ENCODE data around the gene EPHB2.

The EPHB2 gene

DNA sequence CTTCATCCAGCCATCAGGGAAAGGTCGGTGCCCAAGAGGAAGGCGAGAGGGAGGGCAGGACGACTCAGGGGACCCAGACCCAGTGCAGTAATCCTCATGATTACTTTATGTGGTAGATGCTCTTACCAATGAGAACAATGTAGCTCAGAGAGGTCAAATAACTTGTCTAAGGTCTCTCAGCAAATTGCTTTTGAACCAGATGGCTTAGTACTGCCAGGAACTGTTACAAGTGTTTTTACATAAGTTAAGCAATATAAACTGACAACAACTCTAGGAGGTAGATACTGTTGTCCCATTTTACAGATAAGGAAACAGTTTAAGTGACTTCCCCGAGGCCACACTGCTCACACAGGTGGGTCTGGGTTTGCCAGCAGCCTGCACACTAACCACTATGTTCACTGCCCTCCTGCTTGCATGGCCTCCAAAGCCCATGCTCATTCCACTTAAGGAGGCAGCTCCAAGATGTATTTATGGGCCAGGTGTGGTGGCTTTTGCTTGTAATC lies 150.3 kb downstream of the EPHB2 start:
- H3K36me3 ChIP-seq, result no peaks in the 10 kb centered on the region
- H3K27ac ChIP-seq, result no peak overlapping the region
- H3K27me3 ChIP-seq, result no peaks in the 10 kb centered on the region
- no peaks in the 10 kb centered on the region for H3K4me1 ChIP-seq (ENCODE audit: control insufficient read depth in 1 of 2, insufficient read depth in 1 of 2, low read depth in 1 of 2, low read length in 1 of 2)
- no peaks in the 10 kb centered on the region for H3K9me3 ChIP-seq
- no peak overlapping the region for H3K4me3 ChIP-seq (ENCODE audit: low read depth in 1 of 2, low read length in 1 of 2)
- TF ChIP-seq, protein P1, sequence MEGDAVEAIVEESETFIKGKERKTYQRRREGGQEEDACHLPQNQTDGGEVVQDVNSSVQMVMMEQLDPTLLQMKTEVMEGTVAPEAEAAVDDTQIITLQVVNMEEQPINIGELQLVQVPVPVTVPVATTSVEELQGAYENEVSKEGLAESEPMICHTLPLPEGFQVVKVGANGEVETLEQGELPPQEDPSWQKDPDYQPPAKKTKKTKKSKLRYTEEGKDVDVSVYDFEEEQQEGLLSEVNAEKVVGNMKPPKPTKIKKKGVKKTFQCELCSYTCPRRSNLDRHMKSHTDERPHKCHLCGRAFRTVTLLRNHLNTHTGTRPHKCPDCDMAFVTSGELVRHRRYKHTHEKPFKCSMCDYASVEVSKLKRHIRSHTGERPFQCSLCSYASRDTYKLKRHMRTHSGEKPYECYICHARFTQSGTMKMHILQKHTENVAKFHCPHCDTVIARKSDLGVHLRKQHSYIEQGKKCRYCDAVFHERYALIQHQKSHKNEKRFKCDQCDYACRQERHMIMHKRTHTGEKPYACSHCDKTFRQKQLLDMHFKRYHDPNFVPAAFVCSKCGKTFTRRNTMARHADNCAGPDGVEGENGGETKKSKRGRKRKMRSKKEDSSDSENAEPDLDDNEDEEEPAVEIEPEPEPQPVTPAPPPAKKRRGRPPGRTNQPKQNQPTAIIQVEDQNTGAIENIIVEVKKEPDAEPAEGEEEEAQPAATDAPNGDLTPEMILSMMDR (IDR thresholded peaks at IDR 0.05), result no peak

DNA sequence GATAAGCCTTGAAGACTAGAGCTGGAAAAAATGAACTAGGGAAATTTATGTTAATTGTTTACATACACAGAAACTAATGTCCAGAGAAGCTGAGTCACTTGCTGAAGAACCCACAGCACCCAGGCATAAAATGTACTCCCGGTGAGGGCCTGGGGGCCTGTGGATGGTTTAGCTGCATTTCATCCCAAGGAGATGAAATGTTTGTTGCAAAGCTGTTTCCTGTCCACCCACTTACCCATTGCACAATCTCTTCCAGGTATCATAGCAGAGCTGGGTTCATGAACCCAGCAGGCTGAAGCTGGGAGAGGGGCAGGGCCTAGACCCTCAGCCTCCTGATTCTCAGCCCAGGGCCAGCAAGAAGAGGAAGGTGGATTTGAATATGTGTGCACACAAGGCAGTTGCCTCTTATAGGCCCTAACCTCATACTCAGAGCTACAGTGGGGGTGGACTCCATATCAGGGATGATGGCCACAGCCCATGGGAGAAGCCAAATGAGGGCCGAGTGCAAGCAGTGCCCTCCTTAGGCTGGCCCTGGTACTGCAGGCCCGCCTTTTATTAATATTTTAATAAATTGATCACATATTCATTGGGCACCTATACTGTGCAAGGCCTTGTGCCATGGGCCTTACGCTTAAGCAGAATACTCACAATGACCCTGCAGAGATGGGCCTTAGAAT lies 151.3 kb downstream of the EPHB2 start:
- no peaks in the 10 kb centered on the region for H3K9me3 ChIP-seq
- H3K27me3 ChIP-seq, result no peaks in the 10 kb centered on the region
- H3K27ac ChIP-seq, result no peak overlapping the region
- TF ChIP-seq, protein P1 (IDR thresholded peaks at IDR 0.05), result no peak
- H3K4me3 ChIP-seq (ENCODE audit: low read depth in 1 of 2, low read length in 1 of 2), result no peak overlapping the region
- H3K4me1 ChIP-seq (ENCODE audit: control insufficient read depth in 1 of 2, insufficient read depth in 1 of 2, low read depth in 1 of 2, low read length in 1 of 2), result no peaks in the 10 kb centered on the region
- H3K36me3 ChIP-seq, result no peaks in the 10 kb centered on the region

DNA sequence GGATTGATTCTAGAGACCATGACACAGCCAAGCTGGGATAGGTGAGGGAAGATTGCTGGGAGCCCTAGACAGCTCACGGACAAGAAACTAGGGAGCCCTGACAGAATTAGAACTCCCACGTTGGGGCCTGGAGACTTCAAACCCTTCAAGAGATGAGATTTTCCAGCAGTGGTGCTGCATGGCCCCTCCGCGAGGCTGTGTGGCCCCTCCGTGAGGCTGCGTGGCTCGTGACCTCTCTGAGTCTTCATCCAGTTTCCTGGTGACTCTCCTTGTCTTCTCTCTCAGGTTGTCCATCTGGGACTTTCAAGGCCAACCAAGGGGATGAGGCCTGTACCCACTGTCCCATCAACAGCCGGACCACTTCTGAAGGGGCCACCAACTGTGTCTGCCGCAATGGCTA lies 152.1 kb downstream of the EPHB2 start:
- TF ChIP-seq, protein P1 (IDR thresholded peaks at IDR 0.05), result no peak
- no peaks in the 10 kb centered on the region for H3K4me1 ChIP-seq (ENCODE audit: control insufficient read depth in 1 of 2, insufficient read depth in 1 of 2, low read depth in 1 of 2, low read length in 1 of 2)
- H3K36me3 ChIP-seq, result no peaks in the 10 kb centered on the region
- no peaks in the 10 kb centered on the region for H3K9me3 ChIP-seq
- H3K4me3 ChIP-seq (ENCODE audit: low read depth in 1 of 2, low read length in 1 of 2), result no peak overlapping the region
- H3K27me3 ChIP-seq, result no peaks in the 10 kb centered on the region
- no peak overlapping the region for H3K27ac ChIP-seq

DNA sequence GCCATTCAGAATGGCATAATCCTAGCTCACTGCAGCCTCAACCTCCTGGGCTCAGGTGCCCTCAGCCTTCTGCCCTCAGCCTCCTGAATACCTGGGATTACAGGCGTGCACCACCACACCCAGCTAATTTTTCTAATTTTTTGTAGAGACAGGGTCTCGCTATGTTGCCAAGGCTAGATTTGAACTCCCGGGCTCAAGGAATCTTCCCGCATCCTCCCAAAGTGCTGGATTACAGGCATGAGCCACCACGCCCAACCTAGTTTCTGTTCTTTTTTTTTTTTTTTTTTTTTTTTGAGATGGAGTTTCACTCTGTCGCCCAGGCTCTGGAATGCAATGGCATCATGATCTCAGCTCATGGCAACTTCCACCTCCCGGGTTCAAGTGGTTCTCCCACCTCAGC lies 153.1 kb downstream of the EPHB2 start:
- Histone ChIP-seq H3K27me3 (no peaks in the 10 kb centered on the region), H3K27ac (no peak overlapping the region), H3K4me1 (ENCODE audit: control insufficient read depth in 1 of 2, insufficient read depth in 1 of 2, low read depth in 1 of 2, low read length in 1 of 2) (no peaks in the 10 kb centered on the region), H3K4me3 (ENCODE audit: low read depth in 1 of 2, low read length in 1 of 2) (no peak overlapping the region), H3K9me3 (no peaks in the 10 kb centered on the region), H3K36me3 (no peaks in the 10 kb centered on the region)
- TF ChIP-seq, protein P1 (IDR thresholded peaks at IDR 0.05), result no peak

DNA sequence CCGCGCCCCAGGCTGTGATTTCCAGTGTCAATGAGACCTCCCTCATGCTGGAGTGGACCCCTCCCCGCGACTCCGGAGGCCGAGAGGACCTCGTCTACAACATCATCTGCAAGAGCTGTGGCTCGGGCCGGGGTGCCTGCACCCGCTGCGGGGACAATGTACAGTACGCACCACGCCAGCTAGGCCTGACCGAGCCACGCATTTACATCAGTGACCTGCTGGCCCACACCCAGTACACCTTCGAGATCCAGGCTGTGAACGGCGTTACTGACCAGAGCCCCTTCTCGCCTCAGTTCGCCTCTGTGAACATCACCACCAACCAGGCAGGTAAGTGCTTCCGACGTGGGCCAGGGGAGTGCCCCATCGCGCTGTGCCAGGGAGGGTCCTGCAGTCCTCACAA lies 154.2 kb downstream of the EPHB2 start:
- no peak overlapping the region for H3K27ac ChIP-seq
- TF ChIP-seq, protein P1 (IDR thresholded peaks at IDR 0.05), result no peak
- no peak overlapping the region for H3K4me3 ChIP-seq (ENCODE audit: low read depth in 1 of 2, low read length in 1 of 2)
- H3K27me3 ChIP-seq, result no peaks in the 10 kb centered on the region
- H3K9me3 ChIP-seq, result no peaks in the 10 kb centered on the region
- H3K36me3 ChIP-seq, result no peaks in the 10 kb centered on the region
- no peaks in the 10 kb centered on the region for H3K4me1 ChIP-seq (ENCODE audit: control insufficient read depth in 1 of 2, insufficient read depth in 1 of 2, low read depth in 1 of 2, low read length in 1 of 2)
